BLaER1 treated with 17β-estradiol and CSF1 and Interleukin-3, amounts not matched to agents 10 nM and 100 nM (cell line): ENCODE results near the gene UBE2G1.
A peak's percentile ranks its signal among the peaks of the same experiment; 100 is the strongest.

Experiments
- H3K27ac ChIP-seq, 11 experiments: shearing (Covaris generic); formaldehyde crosslinking; 2 replicates each; pipeline ENCODE4 v1.8.1; 2022
- H3K27me3 ChIP-seq, 11 experiments: shearing (Covaris generic); formaldehyde crosslinking; 2 replicates each; pipeline ENCODE4 v1.8.1; 2022
- H3K36me3 ChIP-seq, 11 experiments: shearing (Covaris generic); formaldehyde crosslinking; 2 replicates each; pipeline ENCODE4 v1.8.1; 2022
- H3K4me1 ChIP-seq, 10 experiments: shearing (Covaris generic); formaldehyde crosslinking; 2 replicates each; pipeline ENCODE4 v1.8.1; 2022
- H3K4me2 ChIP-seq, 11 experiments: shearing (Covaris generic); formaldehyde crosslinking; 2 replicates each; pipeline ENCODE4 v1.8.1; 2022
- H3K4me3 ChIP-seq, 10 experiments: shearing (Covaris generic); formaldehyde crosslinking; 2 replicates each; pipeline ENCODE4 v1.8.1; 2022
- H3K9ac ChIP-seq, 11 experiments: shearing (Covaris generic); formaldehyde crosslinking; 2 replicates each; pipeline ENCODE4 v1.8.1; 2022
- H3K9me3 ChIP-seq, 11 experiments: shearing (Covaris generic); formaldehyde crosslinking; replicated peaks in 1 of 11; 2 replicates each; pipeline ENCODE4 v1.8.1; 2022
- H4K20me1 ChIP-seq, 11 experiments: shearing (Covaris generic); formaldehyde crosslinking; 2 replicates each; pipeline ENCODE4 v1.8.1; 2022
- Cebpa-rat ChIP-seq, 11 experiments: shearing (Covaris generic); IDR thresholded peaks; 2 replicates each; pipeline ENCODE4 v1.8.1; 2022

UBE2G1 gene

DNA sequence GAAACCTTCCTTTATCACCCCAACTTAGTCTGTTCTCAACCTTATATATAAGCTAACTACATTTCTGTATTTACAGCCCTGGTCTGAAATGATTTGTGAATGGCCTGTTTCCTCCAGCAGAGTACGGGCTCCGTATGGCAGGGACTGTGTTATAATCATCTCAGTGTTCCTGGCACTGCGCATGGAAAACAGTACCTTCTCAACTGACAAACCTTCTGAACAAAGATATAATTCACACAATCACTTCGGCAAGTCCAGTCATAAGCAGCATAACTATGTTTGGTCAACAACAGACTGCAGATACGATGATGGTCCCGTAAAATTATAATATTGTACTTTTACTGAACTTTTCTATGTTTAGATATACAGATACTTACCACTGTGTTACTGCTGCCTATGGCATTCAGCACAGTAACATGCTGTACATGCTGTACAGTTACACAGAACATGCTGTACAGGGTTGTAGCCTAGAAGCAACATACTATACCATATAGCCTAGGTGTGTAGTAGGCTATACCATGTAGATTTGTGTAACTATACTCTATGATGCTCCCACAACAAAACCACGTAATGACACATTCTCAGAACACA lies 132.7 kb downstream of the UBE2G1 start:
- H3K9me3 ChIP-seq, result no peaks in the 10 kb centered on the region
- H3K27ac ChIP-seq, result no peak overlapping the region
- peaks cover 86 to 100% (median 92%) of the 10 kb centered on the region in 11 experiments for H3K36me3 ChIP-seq
- no peaks in the 10 kb centered on the region; a peak in 1 of 20 replicates for H3K4me1 ChIP-seq
- H4K20me1 ChIP-seq, result peaks cover 6 to 65% (median 33%) of the 10 kb centered on the region in 11 experiments; a peak in 20 of 22 replicates
- TF ChIP-seq Cebpa-rat (IDR thresholded peaks at IDR 0.05), result no peak
- no peak overlapping the region for H3K4me3 ChIP-seq
- no peaks in the 10 kb centered on the region for H3K27me3 ChIP-seq
- H3K4me2 ChIP-seq, result no peak overlapping the region
- H3K9ac ChIP-seq, result no peak overlapping the region

DNA sequence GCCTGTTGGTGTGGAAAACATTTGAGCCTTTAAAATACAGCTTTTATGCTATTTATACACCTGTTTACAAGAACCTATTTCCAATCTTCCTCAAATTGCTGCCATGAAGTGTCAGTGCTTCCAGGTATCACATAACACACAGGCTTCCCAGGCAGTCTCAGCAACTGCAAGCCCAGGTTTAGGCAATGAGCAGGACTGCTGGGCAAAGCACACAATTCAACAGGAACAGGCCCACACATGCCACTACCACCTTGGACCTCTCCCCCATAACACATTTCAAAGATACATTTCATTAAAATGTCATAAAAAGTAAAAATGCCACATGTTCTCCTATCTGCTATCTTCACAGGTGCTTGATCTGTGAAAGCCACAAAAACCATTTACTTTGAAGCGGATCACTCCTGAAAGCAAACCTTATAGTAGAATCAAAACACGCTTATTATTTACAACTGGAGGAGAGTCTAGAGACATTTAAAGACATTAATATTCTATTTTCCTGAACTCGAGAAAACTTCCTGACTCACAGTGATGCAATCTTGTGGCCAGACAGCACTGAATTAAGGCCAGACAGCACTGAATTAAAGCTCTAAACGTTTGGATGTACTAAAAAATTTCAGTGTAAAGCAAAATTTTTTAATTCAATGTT lies 134.2 kb downstream of the UBE2G1 start:
- H3K27ac ChIP-seq, result no peak overlapping the region
- no peak for TF ChIP-seq Cebpa-rat (IDR thresholded peaks at IDR 0.05)

GRCh38 chr17:4229627-4230541 lies 136.6 kb downstream of the UBE2G1 start:
- Histone ChIP-seq H3K36me3 (peaks cover 72 to 96% (median 85%) of the 10 kb centered on the region in 11 experiments), H3K27me3 (no peaks in the 10 kb centered on the region), H3K9me3 (no peaks in the 10 kb centered on the region), H3K4me2 (no peak overlapping the region), H3K4me1 (no peaks in the 10 kb centered on the region; a peak in 1 of 20 replicates), H4K20me1 (peaks cover 5 to 69% (median 28%) of the 10 kb centered on the region in 11 experiments; a peak in 15 of 22 replicates), H3K9ac (no peak overlapping the region), H3K4me3 (no peak overlapping the region), H3K27ac (no peak overlapping the region)
- TF ChIP-seq Cebpa-rat (IDR thresholded peaks at IDR 0.05), result no peak

More for the DNA sequence above, 134.2 kb downstream of the UBE2G1 start:
- Histone ChIP-seq H3K4me2 (no peak overlapping the region), H3K4me3 (no peak overlapping the region), H3K9me3 (no peaks in the 10 kb centered on the region), H3K9ac (peak overlapping the region in 1 of 11 experiments; percentile 3; a peak in 1 of 22 replicates), H3K27me3 (no peaks in the 10 kb centered on the region), H3K4me1 (no peaks in the 10 kb centered on the region; a peak in 1 of 20 replicates), H3K36me3 (peaks cover 80 to 98% (median 88%) of the 10 kb centered on the region in 11 experiments), H4K20me1 (peaks cover 0 to 67% (median 30%) of the 10 kb centered on the region in 11 experiments; a peak in 19 of 22 replicates)

GRCh38 chr17:4221899-4222659 lies 144.4 kb downstream of the UBE2G1 start:
- TF ChIP-seq Cebpa-rat (IDR thresholded peaks at IDR 0.05), result no peak
- H3K27me3 ChIP-seq, result no peaks in the 10 kb centered on the region
- H3K4me1 ChIP-seq, result no peaks in the 10 kb centered on the region
- no peaks in the 10 kb centered on the region for H3K9me3 ChIP-seq
- no peak overlapping the region for H3K27ac ChIP-seq
- peaks cover 0 to 76% (median 25%) of the 10 kb centered on the region in 11 experiments; a peak in 13 of 22 replicates for H4K20me1 ChIP-seq
- no peak overlapping the region for H3K9ac ChIP-seq
- peaks cover 42 to 93% (median 65%) of the 10 kb centered on the region in 11 experiments for H3K36me3 ChIP-seq
- H3K4me2 ChIP-seq, result no peak overlapping the region
- no peak overlapping the region for H3K4me3 ChIP-seq

GRCh38 chr17:4221163-4221562 lies 145.3 kb downstream of the UBE2G1 start:
- Histone ChIP-seq H3K9ac (no peak overlapping the region), H3K27ac (no peak overlapping the region)

DNA sequence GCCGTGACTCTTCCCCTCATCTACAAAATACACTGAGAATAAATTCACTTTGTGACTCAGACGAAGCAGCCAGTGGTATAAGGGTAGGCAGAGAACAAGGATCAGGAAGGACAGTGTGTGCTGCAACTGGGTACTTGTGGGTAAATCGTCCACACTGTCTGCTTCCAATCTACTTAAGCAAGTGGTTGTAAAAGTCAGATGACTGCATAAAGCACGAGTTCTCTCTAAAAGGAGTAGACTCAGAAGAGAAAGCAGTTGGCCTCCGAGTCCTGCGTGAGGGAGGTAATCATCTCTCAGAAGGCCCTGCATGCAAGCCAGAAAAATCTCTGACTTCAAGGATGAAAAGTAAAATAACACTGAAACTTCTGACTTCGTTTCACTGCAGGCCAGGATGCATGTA lies 145.8 kb downstream of the UBE2G1 start:
- no peak for TF ChIP-seq Cebpa-rat (IDR thresholded peaks at IDR 0.05)
- H3K36me3 ChIP-seq, result peaks cover 39 to 97% (median 65%) of the 10 kb centered on the region in 11 experiments
- no peak overlapping the region for H3K27ac ChIP-seq
- no peak overlapping the region for H3K4me3 ChIP-seq
- H4K20me1 ChIP-seq, result peaks cover 5 to 80% (median 32%) of the 10 kb centered on the region in 11 experiments; a peak in 20 of 22 replicates
- H3K4me1 ChIP-seq, result peaks cover 0 to 13% (median 7%) of the 10 kb centered on the region in 10 experiments; a peak in 13 of 20 replicates
- H3K27me3 ChIP-seq, result no peaks in the 10 kb centered on the region
- no peak overlapping the region for H3K4me2 ChIP-seq
- no peak overlapping the region; a peak in 1 of 22 replicates for H3K9ac ChIP-seq
- H3K9me3 ChIP-seq, result no peaks in the 10 kb centered on the region

More at GRCh38 chr17:4221163-4221562, 145.3 kb downstream of the UBE2G1 start:
- Histone ChIP-seq H3K4me2 (no peak overlapping the region), H3K4me1 (peaks cover 0 to 8% (median 2%) of the 10 kb centered on the region in 10 experiments; a peak in 13 of 20 replicates), H3K4me3 (no peak overlapping the region), H4K20me1 (peaks cover 1 to 80% (median 29%) of the 10 kb centered on the region in 11 experiments; a peak in 20 of 22 replicates), H3K36me3 (peaks cover 43 to 97% (median 70%) of the 10 kb centered on the region in 11 experiments), H3K27me3 (no peaks in the 10 kb centered on the region), H3K9me3 (no peaks in the 10 kb centered on the region)
- no peak for TF ChIP-seq Cebpa-rat (IDR thresholded peaks at IDR 0.05)
